ENCODE results near the gene HPS5.

GRCh38 chr11:18332302-18332701 lies 10.4 kb upstream of the HPS5 start:
- TF ChIP-seq, protein P1, sequence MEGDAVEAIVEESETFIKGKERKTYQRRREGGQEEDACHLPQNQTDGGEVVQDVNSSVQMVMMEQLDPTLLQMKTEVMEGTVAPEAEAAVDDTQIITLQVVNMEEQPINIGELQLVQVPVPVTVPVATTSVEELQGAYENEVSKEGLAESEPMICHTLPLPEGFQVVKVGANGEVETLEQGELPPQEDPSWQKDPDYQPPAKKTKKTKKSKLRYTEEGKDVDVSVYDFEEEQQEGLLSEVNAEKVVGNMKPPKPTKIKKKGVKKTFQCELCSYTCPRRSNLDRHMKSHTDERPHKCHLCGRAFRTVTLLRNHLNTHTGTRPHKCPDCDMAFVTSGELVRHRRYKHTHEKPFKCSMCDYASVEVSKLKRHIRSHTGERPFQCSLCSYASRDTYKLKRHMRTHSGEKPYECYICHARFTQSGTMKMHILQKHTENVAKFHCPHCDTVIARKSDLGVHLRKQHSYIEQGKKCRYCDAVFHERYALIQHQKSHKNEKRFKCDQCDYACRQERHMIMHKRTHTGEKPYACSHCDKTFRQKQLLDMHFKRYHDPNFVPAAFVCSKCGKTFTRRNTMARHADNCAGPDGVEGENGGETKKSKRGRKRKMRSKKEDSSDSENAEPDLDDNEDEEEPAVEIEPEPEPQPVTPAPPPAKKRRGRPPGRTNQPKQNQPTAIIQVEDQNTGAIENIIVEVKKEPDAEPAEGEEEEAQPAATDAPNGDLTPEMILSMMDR (optimal IDR thresholded peaks at IDR 0.05 in 1 of 3, IDR thresholded peaks at IDR 0.05 in 1 of 3, conservative IDR thresholded peaks at IDR 0.05 in 1 of 3; ENCODE audit: extremely low read depth in 1 of 3, insufficient read depth in 2 of 3, low read length in 3 of 3) = no peak
- no peak for TF ChIP-seq EZH2 (IDR thresholded peaks at IDR 0.05; ENCODE audit: low read length)
